Activated T-helper 9 cell treated with anti-CD3 and anti-CD28 coated beads, Interleukin-2, amount 50 U/mL, for 16 hours (primary cell): ENCODE data around the gene TAAR5.
"Not testable (repeated sequence)": the region's sequence is repeated elsewhere in the genome, so short reads cannot be mapped to it uniquely, and the experiment has no call there.

ENCODE experiments used
- DNase-seq: peaks from one replicate; pipeline ENCODE4 v3.0.0-alpha.2; 2020; ENCODE audit warnings: low read depth

TAAR5 gene, protein sequence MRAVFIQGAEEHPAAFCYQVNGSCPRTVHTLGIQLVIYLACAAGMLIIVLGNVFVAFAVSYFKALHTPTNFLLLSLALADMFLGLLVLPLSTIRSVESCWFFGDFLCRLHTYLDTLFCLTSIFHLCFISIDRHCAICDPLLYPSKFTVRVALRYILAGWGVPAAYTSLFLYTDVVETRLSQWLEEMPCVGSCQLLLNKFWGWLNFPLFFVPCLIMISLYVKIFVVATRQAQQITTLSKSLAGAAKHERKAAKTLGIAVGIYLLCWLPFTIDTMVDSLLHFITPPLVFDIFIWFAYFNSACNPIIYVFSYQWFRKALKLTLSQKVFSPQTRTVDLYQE

DNA sequence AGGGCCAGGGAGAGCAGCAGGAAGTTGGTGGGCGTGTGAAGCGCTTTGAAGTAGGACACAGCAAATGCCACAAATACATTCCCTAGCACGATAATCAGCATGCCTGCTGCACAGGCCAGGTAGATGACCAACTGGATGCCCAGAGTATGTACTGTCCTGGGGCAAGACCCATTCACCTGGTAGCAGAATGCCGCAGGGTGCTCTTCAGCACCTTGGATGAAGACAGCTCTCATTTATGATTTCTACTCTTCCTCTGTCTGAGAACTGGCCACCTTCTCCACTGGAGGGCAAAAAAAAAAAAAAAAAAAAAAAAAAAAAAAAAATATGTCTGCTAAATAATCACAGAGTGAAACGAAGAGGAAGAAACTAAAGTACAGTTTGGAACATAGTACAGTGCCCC, at the start of gene TAAR5:
Gene TAAR5 (minus strand): TSS at position 288 of the 400 bp plus-strand sequence. CDS start 55 bp downstream, at position 233.
- DNase-seq: no peak

DNA sequence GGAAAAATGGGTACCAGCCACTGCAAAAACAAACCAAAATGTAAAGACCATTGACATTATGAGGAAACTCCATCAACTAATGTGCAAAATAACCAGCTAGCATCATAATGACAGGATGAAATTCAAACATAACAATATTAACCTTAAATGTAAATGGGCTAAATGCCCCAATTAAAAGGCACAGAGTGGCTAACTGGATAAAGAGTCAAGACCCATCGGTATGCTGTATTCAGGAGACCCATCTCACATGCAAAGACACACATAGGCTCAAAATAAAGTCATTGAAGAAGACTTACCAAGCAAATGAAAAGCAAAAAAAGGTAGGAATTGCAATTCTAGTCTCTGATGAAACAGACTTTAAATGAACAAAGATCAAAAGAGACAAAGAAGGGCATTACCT, 47.6 kb upstream of the TAAR5 start:
- not testable (repeated sequence) for DNase-seq

DNA sequence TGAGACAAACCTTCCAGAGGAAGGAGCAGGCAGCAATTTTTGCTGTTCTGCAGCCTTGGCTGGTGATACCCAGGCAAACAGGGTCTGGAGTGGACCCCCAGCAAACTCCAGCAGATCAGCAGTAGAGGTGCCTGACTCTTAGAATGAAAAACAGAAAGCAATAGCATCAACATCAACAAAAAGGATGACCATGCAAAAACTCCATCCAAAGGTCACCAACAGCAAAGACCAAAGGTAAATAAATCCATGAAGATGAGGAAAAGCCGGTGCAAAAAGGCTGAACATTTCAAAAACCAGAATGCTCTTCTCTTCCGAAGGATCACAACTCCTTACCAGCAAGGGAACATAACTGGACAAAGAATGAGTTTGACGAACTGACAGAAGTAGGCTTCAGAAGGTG, 46.4 kb upstream of the TAAR5 start:
- DNase-seq: not testable (repeated sequence)

DNA sequence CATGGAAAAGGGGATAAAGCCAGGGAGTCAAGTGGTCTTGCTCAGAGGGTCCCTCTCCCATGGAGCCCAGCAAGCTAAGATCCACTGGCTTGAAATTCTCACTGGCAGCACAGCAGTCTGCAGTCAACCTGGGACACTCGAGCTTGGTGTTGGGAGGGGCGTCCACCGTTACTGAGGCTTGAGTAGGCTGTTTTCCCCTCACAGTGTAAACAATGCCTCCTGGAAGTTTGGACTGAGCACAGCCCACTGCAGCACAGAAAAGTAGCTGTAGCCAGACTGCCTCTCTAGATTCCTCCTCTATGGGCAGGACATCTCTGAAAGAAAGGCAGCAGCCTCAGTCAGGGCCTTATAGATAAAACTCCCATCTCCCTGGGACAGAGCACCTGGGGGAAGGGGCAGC, 45.7 kb upstream of the TAAR5 start:
- not testable (repeated sequence) for DNase-seq

DNA sequence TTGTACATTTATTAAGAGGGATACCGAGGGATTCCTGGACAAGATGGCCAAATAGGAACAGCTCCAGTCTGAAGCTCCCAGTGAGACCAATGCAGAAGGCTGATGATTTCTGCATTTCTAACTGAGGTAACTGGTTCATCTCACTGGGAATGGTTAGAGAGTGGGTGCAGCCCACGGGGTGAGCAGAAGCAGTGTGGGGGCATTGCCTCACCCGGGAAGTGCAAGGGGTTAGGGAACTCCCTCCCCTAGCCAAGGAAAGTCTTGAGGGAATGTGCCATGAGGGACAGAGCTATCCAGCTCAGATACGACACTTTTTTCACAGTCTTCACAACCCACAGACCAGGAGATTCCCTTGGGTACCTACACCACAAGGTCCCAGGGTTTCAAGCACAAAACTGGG, 45.3 kb upstream of the TAAR5 start:
- no peak for DNase-seq

- DNase-seq: no peak
Observed at GRCh38 chr6:132633362-132633761, 43.8 kb upstream of the TAAR5 start.

DNA sequence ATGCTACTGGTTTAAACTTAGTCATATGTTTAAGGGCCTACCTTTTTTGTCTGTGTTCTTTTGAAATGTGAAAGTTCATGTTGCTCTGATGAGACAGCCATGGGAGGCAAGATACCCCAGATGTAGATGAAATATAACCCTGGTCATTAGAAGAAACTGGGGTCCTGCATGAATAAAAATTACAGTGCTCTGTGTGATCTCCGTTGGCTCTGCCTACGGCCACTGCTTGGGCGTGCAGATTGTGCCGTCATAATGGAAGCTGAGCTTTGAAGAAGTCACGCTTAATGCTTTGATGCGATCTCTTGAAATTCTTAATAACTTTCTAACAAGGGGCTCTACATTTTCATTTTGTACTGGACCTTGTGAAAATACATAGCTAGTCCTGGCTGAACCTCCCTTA, 34.6 kb upstream of the TAAR5 start, which contains the start of gene TAAR2:
Gene TAAR2 (minus strand): TSS at position 101 of the 400 bp plus-strand sequence. CDS start 0 bp downstream, at position 101.
- no peak for DNase-seq

DNA sequence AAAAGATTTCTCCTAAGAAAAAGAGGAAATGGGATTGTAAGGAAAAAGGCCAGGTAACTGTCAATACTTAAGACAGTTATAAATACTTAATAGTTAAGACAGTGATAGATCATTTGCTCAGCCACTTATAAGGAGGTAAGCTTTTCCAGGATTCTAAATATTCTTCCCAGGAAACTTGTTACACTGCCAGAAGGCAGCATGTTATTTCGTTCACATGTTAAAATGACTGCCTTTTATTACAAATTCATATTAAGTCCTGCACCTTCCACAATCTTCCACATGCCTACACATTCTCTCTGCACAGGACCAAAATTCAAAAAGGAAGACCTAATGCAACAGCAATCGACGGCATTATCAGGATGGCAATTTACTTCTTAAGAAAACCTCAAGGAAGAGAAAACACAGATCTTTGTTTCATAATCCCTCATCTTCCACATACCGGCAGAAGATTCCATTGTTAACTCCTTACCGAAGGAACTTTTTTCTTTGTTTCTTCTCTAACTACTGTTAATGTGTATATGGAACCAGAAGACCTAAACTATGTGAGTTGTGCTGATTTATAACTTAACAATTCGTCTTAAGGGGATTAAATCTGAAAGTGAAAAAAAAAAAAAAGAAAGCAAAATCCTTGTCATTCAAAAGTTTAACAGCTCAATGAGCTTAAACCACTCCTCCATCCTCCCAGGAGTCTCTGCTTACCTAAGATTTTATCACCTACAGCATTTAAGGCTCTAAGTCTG, 33.7 kb upstream of the TAAR5 start:
- no peak for DNase-seq

DNA sequence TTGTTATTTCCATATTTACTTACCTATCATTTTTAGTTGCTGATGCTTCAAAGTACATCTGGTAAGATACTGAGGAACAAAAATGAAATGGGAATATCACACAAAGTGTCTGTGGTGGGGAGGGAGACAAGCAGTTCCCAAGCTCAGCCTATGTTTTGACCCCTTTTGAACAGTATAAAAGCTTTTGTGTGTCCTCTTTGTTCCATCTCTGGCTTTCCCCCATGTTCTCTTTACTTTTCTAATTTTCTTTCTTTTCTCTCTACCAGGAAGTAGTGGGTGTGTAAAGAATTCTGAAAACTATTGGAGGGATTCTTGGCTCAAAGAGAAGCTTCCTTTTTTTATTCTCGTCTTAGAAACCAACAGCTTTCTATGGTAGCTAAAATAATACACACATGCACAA, 27.1 kb upstream of the TAAR5 start:
- DNase-seq: no peak

DNA sequence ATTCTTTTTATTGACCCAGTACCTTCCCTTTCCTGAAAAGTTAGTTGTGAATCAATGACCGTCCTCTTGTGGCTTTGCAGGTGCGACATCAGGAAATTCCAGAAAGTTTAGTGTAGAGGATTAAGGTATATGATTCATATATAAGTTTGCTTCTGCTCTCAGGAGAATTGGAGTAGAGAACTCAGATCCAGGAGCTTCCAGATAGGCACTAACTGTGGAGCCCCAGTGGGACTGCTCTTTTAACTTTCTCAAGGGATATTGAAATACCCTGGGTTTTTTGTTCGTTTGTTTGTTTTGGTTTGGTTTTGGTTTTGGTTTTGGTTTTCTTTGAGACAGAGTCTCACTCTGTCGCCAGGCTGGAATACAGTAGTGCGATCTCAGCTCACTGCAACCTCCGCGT, 25.0 kb upstream of the TAAR5 start:
- DNase-seq: no peak

DNA sequence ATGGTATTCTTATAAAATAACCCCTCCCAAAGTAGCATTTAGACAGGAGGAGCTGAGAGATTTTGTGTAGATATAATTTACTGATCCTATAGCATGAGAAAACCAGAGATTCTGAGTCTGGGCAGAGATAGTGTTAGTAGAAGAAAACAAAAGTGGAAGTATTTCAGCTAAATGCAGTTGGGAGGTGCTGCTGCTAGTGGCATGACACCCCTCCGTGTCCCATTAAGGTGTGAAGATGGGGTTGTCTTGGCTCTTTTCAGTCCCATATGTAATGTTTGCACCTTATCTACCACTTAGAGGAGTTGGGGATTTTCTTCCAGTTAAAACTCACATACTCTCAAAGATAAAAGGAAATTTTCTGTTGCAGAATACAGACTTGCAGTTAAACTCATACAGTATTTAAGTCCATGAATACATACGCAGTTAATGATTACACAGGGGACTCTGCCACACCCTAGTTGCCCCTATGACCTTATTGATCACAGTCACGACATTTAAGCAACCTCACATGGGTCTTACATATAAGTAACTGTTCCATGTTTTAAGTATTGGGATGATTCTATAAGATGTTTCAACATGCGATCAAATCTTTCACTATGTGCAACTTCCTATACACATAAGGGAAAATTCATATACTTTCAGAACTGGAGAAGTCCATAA, 23.0 kb upstream of the TAAR5 start:
- no peak for DNase-seq

DNA sequence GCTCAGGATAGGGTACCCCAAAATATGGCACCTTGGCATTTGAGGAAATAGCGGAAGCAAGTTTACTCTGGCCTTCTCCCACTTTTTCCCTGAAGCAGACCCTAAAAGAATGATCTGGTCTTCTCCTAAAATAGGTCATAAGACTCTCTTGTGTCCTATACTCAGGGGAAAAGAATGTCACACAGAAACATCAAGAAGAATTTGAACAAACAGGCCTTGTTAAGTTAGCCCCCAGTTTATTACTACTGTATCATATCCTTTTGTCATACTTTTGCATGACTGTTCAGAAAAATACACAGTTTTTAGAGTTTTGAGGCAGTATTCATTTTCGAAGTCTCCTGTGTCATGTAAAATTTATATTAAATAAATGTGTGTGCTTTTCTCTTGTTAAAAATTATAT, 22.1 kb upstream of the TAAR5 start:
- DNase-seq: no peak

GRCh38 chr6:132607544-132608233, 18.1 kb upstream of the TAAR5 start:
- no peak for DNase-seq

- DNase-seq: no peak
Observed at GRCh38 chr6:132604635-132605152, 15.2 kb upstream of the TAAR5 start.

GRCh38 chr6:132600900-132601299, 11.4 kb upstream of the TAAR5 start:
- not testable (repeated sequence) for DNase-seq

DNA sequence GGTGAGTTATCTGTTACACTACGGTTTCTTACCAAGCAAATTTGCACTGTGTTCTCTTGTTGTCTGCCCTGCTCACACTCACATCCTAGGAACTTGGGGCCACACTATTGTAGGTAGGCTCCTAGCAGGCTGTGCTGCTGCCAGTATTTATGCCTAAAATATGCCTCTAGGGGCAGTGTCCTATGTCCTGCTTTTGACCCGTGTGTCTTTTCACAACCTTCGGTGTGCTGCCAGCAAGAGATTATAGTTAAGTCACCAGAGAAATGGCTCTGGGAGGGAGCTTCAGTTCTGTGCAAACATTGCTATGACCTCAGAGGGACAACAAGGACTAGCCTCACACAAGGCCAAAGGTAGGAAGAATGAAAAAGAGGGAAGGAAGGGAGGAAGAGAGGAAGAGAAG, 8.9 kb upstream of the TAAR5 start:
- DNase-seq: no peak

DNA sequence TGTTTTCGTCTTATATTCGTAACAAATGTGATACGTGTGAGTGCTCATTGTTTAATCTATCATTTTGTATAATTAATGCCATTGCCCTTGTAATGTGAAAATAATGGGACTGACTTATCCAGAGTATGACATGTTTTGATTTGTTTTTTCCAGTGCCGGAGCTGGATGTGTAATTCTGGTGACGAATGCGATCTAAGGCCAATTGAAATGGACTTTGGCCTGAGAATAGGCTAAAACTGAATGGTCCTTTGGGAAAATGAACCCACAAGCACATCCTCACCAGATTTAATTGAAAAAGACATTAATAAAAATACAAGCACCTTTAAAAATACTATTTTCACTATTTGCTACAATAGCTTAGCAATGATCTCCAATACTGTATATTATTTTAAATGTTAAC, 6.7 kb upstream of the TAAR5 start:
- no peak for DNase-seq

DNA sequence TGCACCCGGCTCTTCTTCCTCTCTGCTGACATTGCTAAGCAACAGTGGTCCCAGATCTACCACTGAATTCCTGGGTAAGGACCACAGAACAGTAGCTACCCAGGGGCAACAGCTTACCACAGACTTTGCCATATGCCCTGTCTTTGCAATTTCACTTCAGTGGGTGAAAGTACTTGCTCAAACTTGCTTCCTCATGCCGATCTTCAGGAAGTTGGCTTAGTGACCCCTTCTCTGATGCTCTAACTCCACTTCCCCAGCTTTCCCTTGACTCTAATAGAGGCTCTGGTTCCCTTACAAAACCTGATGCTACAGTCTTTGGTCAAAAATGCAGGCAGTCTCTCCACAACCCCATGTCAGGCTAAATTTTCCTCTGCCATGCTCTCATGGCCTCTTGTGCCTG, 3.3 kb upstream of the TAAR5 start:
- no peak for DNase-seq

GRCh38 chr6:132590362-132590761, 821 bp upstream of the TAAR5 start:
- DNase-seq: no peak

- DNase-seq: no peak
Observed at GRCh38 chr6:132587424-132587823, 2.1 kb downstream of the TAAR5 start.

DNA sequence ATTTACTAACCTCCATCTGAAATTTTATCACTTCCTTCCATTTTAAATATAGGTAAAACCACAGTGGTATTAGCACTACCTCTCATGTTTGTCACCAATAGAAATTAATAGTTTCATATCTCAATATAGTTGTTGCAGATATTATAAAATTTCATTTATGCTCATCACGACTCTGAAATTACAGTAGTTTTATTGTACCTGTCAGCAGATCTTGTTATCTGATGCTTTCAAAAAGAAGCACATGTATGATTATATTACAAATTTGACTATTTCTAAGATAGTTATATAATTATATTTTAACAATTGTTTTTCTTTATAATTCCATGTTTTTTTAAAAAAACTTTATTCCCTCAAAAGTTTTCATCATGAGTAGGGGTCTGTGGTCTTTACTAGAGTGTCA, 4.8 kb downstream of the TAAR5 start:
- no peak for DNase-seq

GRCh38 chr6:132571774-132572173, 17.8 kb downstream of the TAAR5 start:
- no peak for DNase-seq
